ENCODE data around the gene BBOF1. TPM values are rescaled to one million over a fixed set of nuclear protein-coding genes. Genes with fewer than 3 reads are reported as not detected.

Gene BBOF1
- total and polyA plus RNA-seq, 7 donors = 1.0 to 3.2 (median 1.4) TPM

DNA sequence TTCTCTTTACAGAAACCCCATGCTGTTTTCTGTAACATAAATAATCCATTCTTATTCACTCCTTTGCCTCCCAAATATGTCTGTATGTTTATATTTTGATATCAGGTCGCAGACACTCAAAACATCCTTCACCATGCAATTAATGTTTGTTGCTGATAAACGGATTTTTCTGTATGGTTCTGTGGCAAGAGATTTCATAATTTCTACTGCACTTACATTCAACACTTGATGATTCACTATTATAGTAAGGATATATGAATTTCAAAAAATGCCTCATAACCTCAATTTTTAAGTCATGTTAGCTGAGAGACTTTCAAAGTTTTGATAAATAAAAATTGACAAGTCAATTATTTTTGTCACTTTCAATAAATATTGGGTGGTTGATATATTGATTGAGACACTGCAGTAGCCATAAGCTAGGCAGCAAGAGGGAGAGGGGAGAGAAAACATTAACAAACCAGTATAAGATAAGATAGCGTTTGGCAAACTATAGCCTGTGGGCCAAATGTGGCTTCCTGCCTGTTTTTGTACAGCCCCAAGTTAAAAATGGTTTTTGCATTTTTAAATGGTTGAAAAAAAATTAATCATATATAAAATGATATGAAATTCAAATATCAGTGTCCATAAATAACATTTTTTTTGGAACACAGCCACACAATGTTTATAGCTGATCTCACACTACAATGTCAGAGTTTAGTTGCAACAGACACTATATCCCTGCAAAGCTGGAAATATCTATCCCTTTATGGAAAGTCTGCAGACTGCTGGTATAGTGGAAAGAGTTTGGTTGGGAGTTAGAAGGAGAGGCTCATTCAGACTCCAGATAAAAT, 46.8 kb downstream of the BBOF1 start:
- no peak overlapping the region for H3K27ac ChIP-seq
- intact Hi-C loops (cut with DNase I) = no loop called here
- DNase-seq (no peak), ATAC-seq (no peak)
- TF ChIP-seq, protein P1, sequence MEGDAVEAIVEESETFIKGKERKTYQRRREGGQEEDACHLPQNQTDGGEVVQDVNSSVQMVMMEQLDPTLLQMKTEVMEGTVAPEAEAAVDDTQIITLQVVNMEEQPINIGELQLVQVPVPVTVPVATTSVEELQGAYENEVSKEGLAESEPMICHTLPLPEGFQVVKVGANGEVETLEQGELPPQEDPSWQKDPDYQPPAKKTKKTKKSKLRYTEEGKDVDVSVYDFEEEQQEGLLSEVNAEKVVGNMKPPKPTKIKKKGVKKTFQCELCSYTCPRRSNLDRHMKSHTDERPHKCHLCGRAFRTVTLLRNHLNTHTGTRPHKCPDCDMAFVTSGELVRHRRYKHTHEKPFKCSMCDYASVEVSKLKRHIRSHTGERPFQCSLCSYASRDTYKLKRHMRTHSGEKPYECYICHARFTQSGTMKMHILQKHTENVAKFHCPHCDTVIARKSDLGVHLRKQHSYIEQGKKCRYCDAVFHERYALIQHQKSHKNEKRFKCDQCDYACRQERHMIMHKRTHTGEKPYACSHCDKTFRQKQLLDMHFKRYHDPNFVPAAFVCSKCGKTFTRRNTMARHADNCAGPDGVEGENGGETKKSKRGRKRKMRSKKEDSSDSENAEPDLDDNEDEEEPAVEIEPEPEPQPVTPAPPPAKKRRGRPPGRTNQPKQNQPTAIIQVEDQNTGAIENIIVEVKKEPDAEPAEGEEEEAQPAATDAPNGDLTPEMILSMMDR (IDR thresholded peaks at IDR 0.05) = no peak
- H3K36me3 ChIP-seq (ENCODE audit: insufficient read depth in 1 of 2, low read depth in 1 of 2) = peaks cover 9 to 97% of the 10 kb centered on the region in 2 donors
- H3K4me3 ChIP-seq = no peak overlapping the region
- H3K4me1 ChIP-seq = no peaks in the 10 kb centered on the region
- WGBS, 3 donors = 89 to 97% (median 92%) methylated on average over 3 of the region's 3 CpGs
- no peaks in the 10 kb centered on the region for H3K9me3 ChIP-seq
- no peaks in the 10 kb centered on the region for H3K27me3 ChIP-seq (ENCODE audit: insufficient read depth in 3 of 3, low read length in 2 of 3)

- no peak for DNase-seq
- TF ChIP-seq, protein P1 (IDR thresholded peaks at IDR 0.05) = no peak
- WGBS, 3 donors = 59 to 85% (median 83%) methylated on average over 1 of the region's 1 CpG
Measured at GRCh38 chr14:74077401-74077800, 58.3 kb downstream of the BBOF1 start.

GRCh38 chr14:74080820-74081460, 61.8 kb downstream of the BBOF1 start:
- no peak for ATAC-seq
- 56 to 63% (median 58%) methylated on average over 4 of the region's 4 CpGs for WGBS, 3 donors
- H3K27ac ChIP-seq = peak overlapping the region; percentile 40

More at GRCh38 chr14:74077401-74077800, 58.3 kb downstream of the BBOF1 start:
- Histone ChIP-seq H3K27ac (no peak overlapping the region), H3K36me3 (ENCODE audit: insufficient read depth in 1 of 2, low read depth in 1 of 2) (peaks cover 0 to 26% of the 10 kb centered on the region in 2 donors), H3K4me3 (no peak overlapping the region), H3K27me3 (ENCODE audit: insufficient read depth in 3 of 3, low read length in 2 of 3) (no peaks in the 10 kb centered on the region), H3K9me3 (no peaks in the 10 kb centered on the region), H3K4me1 (no peaks in the 10 kb centered on the region)
- no peak for ATAC-seq
- intact Hi-C loops (cut with DNase I) = no loop called here

DNA sequence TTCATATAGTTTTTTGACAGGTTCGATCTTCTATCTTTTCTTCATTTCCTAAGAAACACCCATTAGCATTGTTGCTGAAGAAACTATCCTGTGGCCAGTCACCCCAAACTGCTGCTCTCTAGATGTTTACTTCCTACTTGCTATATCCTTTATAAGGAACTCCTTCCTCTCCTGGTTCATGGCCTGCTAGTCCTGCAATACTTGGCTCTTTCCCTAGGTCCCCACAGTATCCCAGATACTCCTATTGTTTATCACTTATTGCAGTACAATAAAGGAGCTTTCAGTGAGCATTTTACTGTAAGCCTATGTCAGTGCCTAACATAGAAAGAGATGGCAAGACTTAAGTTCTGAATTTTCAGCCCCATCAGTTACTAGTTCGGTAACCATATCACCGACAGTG, 62.3 kb downstream of the BBOF1 start:
- 86 to 96% (median 91%) methylated on average over 3 of the region's 3 CpGs for WGBS, 3 donors
- ATAC-seq (no peak), DNase-seq (no peak)
- H3K36me3 ChIP-seq (ENCODE audit: insufficient read depth in 1 of 2, low read depth in 1 of 2) = no peaks in the 10 kb centered on the region
- intact Hi-C loops (cut with DNase I) = no loop called here
- no peaks in the 10 kb centered on the region for H3K9me3 ChIP-seq
- TF ChIP-seq, protein P1 (IDR thresholded peaks at IDR 0.05) = no peak
- H3K27ac ChIP-seq = no peak overlapping the region
- no peak overlapping the region for H3K4me3 ChIP-seq
- H3K27me3 ChIP-seq (ENCODE audit: insufficient read depth in 3 of 3, low read length in 2 of 3) = no peaks in the 10 kb centered on the region
- H3K4me1 ChIP-seq = peaks cover 19% of the 10 kb centered on the region

More at GRCh38 chr14:74080820-74081460, 61.8 kb downstream of the BBOF1 start:
- Histone ChIP-seq H3K36me3 (ENCODE audit: insufficient read depth in 1 of 2, low read depth in 1 of 2) (no peaks in the 10 kb centered on the region), H3K9me3 (no peaks in the 10 kb centered on the region), H3K4me1 (peaks cover 14% of the 10 kb centered on the region), H3K4me3 (no peak overlapping the region), H3K27me3 (ENCODE audit: insufficient read depth in 3 of 3, low read length in 2 of 3) (no peaks in the 10 kb centered on the region)
- no peak for DNase-seq
- intact Hi-C loops (cut with DNase I) = no loop called here
- TF ChIP-seq, protein P1 (IDR thresholded peaks at IDR 0.05) = no peak

Data from psoas muscle (tissue), 8 donors.